HuH-7 (cell line): ENCODE results near the gene KRTAP9-3.
"Not testable (repeated sequence)": the region's sequence is repeated elsewhere in the genome, so short reads cannot be mapped to it uniquely, and the experiment has no call there.

Experiments
- DNase-seq: peaks from one replicate; pipeline ENCODE4 v3.0.0; 2011; ENCODE audit warnings: low spot score

The KRTAP9-3 gene

DNA sequence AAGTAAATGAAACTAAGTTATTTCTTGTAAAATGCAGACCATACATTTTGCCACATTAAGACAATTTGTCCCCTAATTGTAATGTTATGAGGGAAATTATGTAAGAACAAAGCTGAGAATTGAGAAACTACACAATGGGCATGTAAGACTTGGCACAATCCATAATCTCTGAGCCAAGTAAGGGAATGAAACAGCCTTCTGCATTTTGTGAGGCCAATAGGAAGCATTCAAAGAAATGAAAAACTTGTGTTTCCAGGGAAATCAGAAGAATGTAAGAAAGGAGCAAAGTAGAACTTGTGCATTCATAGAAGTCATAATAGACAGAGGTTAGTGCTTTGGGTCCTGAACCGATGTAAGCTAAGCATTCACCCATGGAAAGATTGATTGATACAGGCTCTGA lies 19.0 kb downstream of the KRTAP9-3 start:
- DNase-seq = no peak

GRCh38 chr17:41254861-41255260 lies 22.6 kb downstream of the KRTAP9-3 start:
- DNase-seq = no peak

DNA sequence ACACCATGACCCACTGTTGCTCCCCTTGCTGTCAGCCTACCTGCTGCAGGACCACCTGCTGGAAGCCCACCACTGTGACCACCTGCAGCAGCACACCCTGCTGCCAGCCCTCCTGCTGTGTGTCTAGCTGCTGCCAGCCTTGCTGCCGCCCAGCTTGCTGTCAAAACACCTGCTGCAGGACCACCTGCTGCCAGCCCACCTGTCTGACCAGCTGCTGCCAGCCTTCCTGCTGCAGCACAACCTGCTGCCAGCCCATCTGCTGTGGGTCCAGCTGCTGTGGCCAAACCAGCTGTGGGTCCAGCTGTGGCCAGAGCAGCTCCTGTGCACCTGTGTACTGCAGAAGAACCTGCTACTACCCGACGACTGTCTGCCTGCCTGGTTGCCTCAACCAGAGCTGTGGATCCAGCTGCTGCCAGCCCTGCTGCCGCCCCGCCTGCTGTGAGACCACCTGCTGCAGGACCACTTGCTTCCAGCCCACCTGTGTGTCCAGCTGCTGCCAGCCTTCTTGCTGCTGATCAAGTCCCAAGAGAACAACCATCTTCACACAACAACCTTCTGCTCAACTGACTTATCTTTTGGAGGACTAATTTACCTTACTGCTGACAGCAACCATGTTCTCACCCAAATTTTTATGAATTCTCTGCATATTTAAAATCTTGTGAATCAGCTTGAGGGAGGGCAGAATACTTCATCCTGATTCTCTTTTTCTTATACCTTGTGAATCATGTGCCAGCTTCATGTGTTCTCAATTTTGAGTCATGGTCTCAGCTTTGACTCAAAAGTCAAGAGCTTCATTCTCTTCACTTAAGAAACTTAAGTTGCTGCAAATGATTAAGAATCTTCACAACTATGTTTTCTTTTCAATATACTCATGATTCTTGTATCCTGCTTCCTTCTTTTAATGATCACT lies 23.4 kb downstream of the KRTAP9-3 start, which contains the start of gene KRTAP9-9:
KRTAP9-9 (plus strand) TSS at position 4 of the 910 bp plus-strand sequence.
- DNase-seq = not testable (repeated sequence)

GRCh38 chr17:41256291-41256685 lies 24.0 kb downstream of the KRTAP9-3 start:
- DNase-seq = no peak

DNA sequence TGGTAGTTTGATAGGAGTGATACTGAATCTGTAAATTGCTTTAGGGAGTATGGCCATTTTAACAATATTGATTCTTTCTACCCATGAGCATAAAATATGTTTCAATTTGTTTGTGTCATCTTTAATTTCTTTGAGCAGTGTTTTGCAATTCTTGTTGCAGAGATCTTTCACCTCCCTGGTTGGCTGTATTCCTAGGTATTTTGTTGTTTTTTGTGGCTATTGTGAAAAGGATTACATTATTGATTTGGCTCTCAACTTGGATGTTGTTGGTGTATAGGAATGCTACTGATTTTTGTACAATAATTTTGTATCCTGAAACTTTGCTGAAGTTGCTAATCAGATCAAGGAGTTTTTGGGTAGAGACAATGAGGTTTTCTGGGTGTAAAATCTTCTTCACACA lies 26.2 kb downstream of the KRTAP9-3 start:
- no peak for DNase-seq

DNA sequence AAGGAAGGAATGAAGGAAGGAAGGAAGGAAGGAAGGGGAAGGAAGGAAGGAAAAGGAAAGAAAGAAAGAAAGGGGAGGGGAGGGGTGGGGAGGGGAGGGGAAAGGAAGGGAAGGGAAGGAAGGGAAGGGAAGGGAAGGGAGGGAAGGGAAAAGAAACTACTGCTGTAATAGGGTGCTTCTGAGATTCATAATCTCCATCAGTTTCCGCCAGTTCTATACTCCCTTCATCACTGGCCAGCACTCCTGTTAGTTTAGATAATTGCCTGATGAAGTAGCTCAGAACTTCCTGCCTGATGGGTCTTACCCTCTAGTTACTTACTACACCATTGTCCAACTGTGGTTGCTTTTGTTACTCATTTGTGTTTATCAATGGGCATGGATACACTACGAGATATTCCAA lies 31.0 kb downstream of the KRTAP9-3 start:
- no peak for DNase-seq

DNA sequence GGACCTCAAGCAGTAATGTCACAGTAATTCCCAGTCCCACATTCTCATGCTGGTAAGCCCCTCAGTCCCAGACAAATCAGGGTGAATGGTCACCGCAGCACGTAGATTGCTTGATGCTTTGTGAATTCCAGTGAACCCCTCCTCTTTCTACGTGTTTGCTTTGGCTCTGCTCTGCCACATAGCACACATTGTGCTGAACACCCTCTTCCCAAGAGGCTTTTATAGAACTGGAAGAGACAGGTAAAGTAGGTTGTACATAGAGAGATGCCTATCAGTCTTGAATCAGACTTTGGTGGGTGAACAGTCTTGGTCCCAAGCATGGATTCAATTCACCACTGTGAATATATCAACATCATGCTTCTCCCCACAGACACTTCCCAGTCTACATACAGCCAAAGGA lies 32.4 kb downstream of the KRTAP9-3 start:
- no peak for DNase-seq

GRCh38 chr17:41265078-41265477 lies 32.8 kb downstream of the KRTAP9-3 start, which contains the start of gene KRTAP9-6:
TSS of gene KRTAP9-6 (plus strand) at chr17:41265378. CDS start at chr17:41265378, 0 bp downstream.
- DNase-seq = no peak

GRCh38 chr17:41267711-41268110 lies 35.5 kb downstream of the KRTAP9-3 start:
- DNase-seq = no peak

- not testable (repeated sequence) for DNase-seq
Observed at GRCh38 chr17:41271323-41271722, 39.1 kb downstream of the KRTAP9-3 start.

DNA sequence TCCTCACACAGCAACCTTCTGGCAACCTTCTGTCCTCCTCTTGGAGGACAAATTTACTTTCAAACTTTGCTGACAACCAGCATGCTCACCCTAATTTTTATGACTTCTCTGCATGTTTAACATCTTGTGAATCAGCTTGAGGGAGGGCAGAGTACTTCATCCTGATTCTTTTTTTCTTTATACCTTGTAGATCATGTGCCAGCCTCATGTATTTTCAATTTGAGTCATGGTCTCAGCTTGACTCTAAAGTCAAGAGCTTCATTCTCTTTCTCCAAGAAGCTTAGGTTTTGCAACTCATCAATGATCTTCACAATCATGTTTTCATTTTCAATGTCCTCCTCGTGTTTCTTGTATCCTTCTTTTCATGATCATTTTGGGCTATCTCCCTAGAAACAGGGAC lies 39.6 kb downstream of the KRTAP9-3 start:
- DNase-seq = no peak

GRCh38 chr17:41275648-41276190 lies 43.5 kb downstream of the KRTAP9-3 start, which contains the start of gene KRTAP9-7:
TSS of gene KRTAP9-7 (plus strand) at chr17:41275698. CDS start at chr17:41275698, 0 bp downstream.
- DNase-seq = not testable (repeated sequence)

- DNase-seq = no peak
Observed at GRCh38 chr17:41278176-41278955, 46.1 kb downstream of the KRTAP9-3 start.
